Liver (tissue), 9 donors: Measurements from ENCODE around the gene PDE4D. TPM values are rescaled to one million over a fixed set of nuclear protein-coding genes. Genes with fewer than 3 reads are reported as not detected.

Source experiments
- DNase-seq: peaks from one replicate; pipeline ENCODE4 v3.0.0-alpha.2; 2017; ENCODE audit warnings: low spot score
- H3K27ac ChIP-seq, 2 donors: one replicate each; pipeline ENCODE4 v1.7.0; 2013; ENCODE audit warnings: inconsistent platforms in 2 of 2, low read length in 2 of 2, control low read depth in 1 of 2, low read depth in 1 of 2, mild to moderate bottlenecking in 1 of 2
- H3K27me3 ChIP-seq, 4 donors: one replicate each; pipeline versions ENCODE4 v1.6.1 to v1.7.0; 2013; ENCODE audit warnings: low read length in 3 of 4, inconsistent platforms in 1 of 4, mild to moderate bottlenecking in 1 of 4, moderate library complexity in 1 of 4; ENCODE audit not compliant: control insufficient read depth in 4 of 4, insufficient read depth in 4 of 4
- H3K36me3 ChIP-seq, 4 donors: one replicate each; pipeline versions ENCODE4 v1.6.1 to v1.7.0; 2013; ENCODE audit warnings: low read length in 3 of 4, mild to moderate bottlenecking in 3 of 4, low read depth in 1 of 4, moderate library complexity in 1 of 4; ENCODE audit not compliant: control insufficient read depth in 4 of 4, insufficient read depth in 3 of 4
- H3K4me1 ChIP-seq, 4 donors: one replicate each; pipeline versions ENCODE4 v1.6.1 to v1.7.0; 2013; ENCODE audit warnings: low read length in 3 of 4, mild to moderate bottlenecking in 3 of 4, moderate library complexity in 1 of 4; ENCODE audit not compliant: control insufficient read depth in 4 of 4, insufficient read depth in 4 of 4
- H3K4me3 ChIP-seq, 3 donors: one replicate each; pipeline versions ENCODE4 v1.6.1 to v1.7.0; 2013; ENCODE audit warnings: low read length in 3 of 3, control low read depth in 1 of 3, low read depth in 1 of 3, mild to moderate bottlenecking in 1 of 3
- H3K9ac ChIP-seq, 2 donors: one replicate each; pipeline ENCODE4 v1.7.0; 2013; ENCODE audit warnings: low read length in 2 of 2, mild to moderate bottlenecking in 2 of 2, moderate library complexity in 2 of 2, control low read depth in 1 of 2, low read depth in 1 of 2
- H3K9me3 ChIP-seq, 4 donors: one replicate each; pipeline versions ENCODE4 v1.6.1 to v1.7.0; 2013; ENCODE audit warnings: low read length in 3 of 4; ENCODE audit not compliant: control insufficient read depth in 4 of 4
- ATF3 ChIP-seq: IDR thresholded peaks from 2 replicates; pipeline ENCODE4 v1.6.1; 2016; ENCODE audit warnings: antibody characterized with exemption
- EGR1 ChIP-seq, 2 donors: IDR thresholded peaks; 2 replicates each; pipeline ENCODE4 v1.6.1; 2016 to 2018; ENCODE audit warnings: antibody characterized with exemption in 2 of 2, low read depth in 2 of 2
- FOXA1 ChIP-seq: IDR thresholded peaks from 2 replicates; pipeline ENCODE4 v1.6.1; 2016; ENCODE audit warnings: antibody characterized with exemption
- GABPA ChIP-seq, 2 donors: IDR thresholded peaks in 1 of 2; conservative IDR thresholded peaks in 1 of 2; 2 replicates each; pipeline ENCODE4 v1.6.1; 2016; ENCODE audit warnings: antibody characterized with exemption in 2 of 2, mild to moderate bottlenecking in 1 of 2, moderate library complexity in 1 of 2
- HNF4A ChIP-seq, 2 donors: conservative IDR thresholded peaks; 2 replicates each; pipeline ENCODE4 v1.6.1; 2016; ENCODE audit warnings: antibody characterized with exemption in 2 of 2, mild to moderate bottlenecking in 2 of 2
- HNF4G ChIP-seq: IDR thresholded peaks from 2 replicates; pipeline ENCODE4 v1.6.1; 2016; ENCODE audit warnings: antibody characterized with exemption
- JUND ChIP-seq, 2 donors: IDR thresholded peaks; 2 replicates each; pipeline ENCODE4 v1.6.1; 2016; ENCODE audit warnings: antibody characterized with exemption in 2 of 2
- NR2F2 ChIP-seq: IDR thresholded peaks from 2 replicates; pipeline ENCODE4 v1.6.1; 2016; ENCODE audit warnings: antibody characterized with exemption
- RAD21 ChIP-seq, 2 donors: IDR thresholded peaks; 2 replicates each; pipeline ENCODE4 v1.6.1; 2016; ENCODE audit warnings: antibody characterized with exemption in 2 of 2, mild to moderate bottlenecking in 2 of 2
- REST ChIP-seq: IDR thresholded peaks from 2 replicates; pipeline ENCODE4 v1.6.1; 2016; ENCODE audit warnings: antibody characterized with exemption, mild to moderate bottlenecking
- RXRA ChIP-seq, 2 donors: IDR thresholded peaks; 2 replicates each; pipeline ENCODE4 v1.6.1; 2017 to 2018; ENCODE audit warnings: antibody characterized with exemption in 2 of 2, mild to moderate bottlenecking in 1 of 2
- SP1 ChIP-seq: IDR thresholded peaks from 2 replicates; pipeline ENCODE4 v1.6.1; 2018; ENCODE audit warnings: antibody characterized with exemption, mild to moderate bottlenecking
- TAF1 ChIP-seq: conservative IDR thresholded peaks from 2 replicates; pipeline ENCODE4 v1.6.1; 2016; ENCODE audit warnings: antibody characterized with exemption, mild to moderate bottlenecking
- YY1 ChIP-seq: IDR thresholded peaks from 2 replicates; pipeline ENCODE4 v1.6.1; 2016; ENCODE audit warnings: antibody characterized with exemption, mild to moderate bottlenecking
- WGBS: extraction: QIAGEN DNeasy Blood & Tissue Kit; methylation state at CpG from one replicate; pipeline ENCODE4 v1.1.7; 2013; 5-methylcytosine and 5-hydroxymethylcytosine counted together
- polyA plus RNA-seq, 2 donors: library from polyadenylated mRNA; stranded (reverse) in 1 of 2; unstranded in 1 of 2; fragments of 200-250 nt in 1 of 2; fragments of >200 nt in 1 of 2; fragmentation: Nextera tagmentation in 1 of 2; extraction: Ambion mirVana in 1 of 2; gene quantifications; one replicate each; pipeline versions ENCODE4 v1.2.1 to v1.2.3, GENCODE V29; 2013 to 2015
- total RNA-seq, 2 donors: library from RNA; depleted of rRNA; stranded (reverse); fragments of >200 nt; gene quantifications; one replicate each; pipeline ENCODE4 v1.2.3, GENCODE V29; 2014
- TF ChIP-seq, protein P1 (sequence below): IDR thresholded peaks from 2 replicates; pipeline ENCODE4 v1.6.1; 2016; ENCODE audit warnings: antibody characterized with exemption
- TF ChIP-seq, protein P2 (sequence below): fragments of 150-350 bp; IDR thresholded peaks from 2 replicates; pipeline ENCODE4 v1.5.1; 2017; ENCODE audit warnings: improper control_type of control experiment, low read depth, low read length; ENCODE audit not compliant: missing input control
- TF ChIP-seq, protein P3 (sequence below): IDR thresholded peaks from 2 replicates; pipeline ENCODE4 v1.6.1; 2016; ENCODE audit warnings: antibody characterized with exemption
- donor health status: healthy.
- donor health status: healthy.
- donor health status: healthy.
- donor health status: healthy.
- donor health status: healthy.

The PDE4D gene
- total and polyA plus RNA-seq, 4 donors: 0.67 to 11.9 (median 6.5) TPM

DNA sequence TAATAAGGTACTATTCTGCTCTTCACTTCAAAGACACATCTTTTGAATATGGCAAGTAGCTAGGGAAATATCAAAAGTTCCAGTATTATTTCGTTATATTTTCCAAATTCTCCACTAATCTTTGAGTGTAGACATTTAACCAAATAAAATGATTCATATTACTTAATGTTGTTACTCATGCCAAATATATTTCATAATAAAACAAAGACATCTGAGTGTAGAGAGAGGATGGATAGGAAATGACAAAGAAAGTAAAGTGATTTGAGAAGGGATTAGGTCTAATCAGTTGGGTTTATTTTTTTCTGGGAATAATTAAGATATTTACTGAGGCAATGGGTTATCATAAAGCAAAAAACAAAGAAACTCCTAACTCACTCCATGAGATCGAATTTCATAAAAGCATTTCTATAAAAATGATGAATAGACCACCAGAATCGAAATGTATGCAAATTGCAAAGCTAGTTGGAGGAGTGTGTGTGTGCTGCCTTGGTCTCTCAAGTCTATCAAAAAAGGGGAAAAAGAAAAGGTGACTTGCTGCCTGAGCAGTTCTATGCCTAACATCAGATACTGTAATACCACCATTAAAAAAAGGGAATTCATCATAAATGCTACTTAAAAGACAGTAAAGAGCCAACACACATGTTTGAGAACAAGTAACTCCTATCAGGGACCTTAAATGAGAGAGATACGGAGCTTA lies 255.5 kb downstream of the PDE4D start:
- Histone ChIP-seq H3K36me3 (no peaks in the 10 kb centered on the region), H3K4me3 (no peak overlapping the region), H3K4me1 (no peaks in the 10 kb centered on the region), H3K9ac (no peak overlapping the region), H3K27me3 (no peaks in the 10 kb centered on the region), H3K9me3 (no peaks in the 10 kb centered on the region), H3K27ac (no peak overlapping the region)
- 87% methylated on average over 4 of the region's 4 CpGs for WGBS
- DNase-seq: no peak
- TF ChIP-seq, protein P1, sequence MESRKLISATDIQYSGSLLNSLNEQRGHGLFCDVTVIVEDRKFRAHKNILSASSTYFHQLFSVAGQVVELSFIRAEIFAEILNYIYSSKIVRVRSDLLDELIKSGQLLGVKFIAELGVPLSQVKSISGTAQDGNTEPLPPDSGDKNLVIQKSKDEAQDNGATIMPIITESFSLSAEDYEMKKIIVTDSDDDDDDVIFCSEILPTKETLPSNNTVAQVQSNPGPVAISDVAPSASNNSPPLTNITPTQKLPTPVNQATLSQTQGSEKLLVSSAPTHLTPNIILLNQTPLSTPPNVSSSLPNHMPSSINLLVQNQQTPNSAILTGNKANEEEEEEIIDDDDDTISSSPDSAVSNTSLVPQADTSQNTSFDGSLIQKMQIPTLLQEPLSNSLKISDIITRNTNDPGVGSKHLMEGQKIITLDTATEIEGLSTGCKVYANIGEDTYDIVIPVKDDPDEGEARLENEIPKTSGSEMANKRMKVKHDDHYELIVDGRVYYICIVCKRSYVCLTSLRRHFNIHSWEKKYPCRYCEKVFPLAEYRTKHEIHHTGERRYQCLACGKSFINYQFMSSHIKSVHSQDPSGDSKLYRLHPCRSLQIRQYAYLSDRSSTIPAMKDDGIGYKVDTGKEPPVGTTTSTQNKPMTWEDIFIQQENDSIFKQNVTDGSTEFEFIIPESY: no peak
- TF ChIP-seq RAD21 (IDR thresholded peaks at IDR 0.05) (no peak), YY1 (no peak), HNF4A (conservative IDR thresholded peaks at IDR 0.05) (no peak), FOXA1 (no peak), HNF4G (no peak), SP1 (no peak)

DNA sequence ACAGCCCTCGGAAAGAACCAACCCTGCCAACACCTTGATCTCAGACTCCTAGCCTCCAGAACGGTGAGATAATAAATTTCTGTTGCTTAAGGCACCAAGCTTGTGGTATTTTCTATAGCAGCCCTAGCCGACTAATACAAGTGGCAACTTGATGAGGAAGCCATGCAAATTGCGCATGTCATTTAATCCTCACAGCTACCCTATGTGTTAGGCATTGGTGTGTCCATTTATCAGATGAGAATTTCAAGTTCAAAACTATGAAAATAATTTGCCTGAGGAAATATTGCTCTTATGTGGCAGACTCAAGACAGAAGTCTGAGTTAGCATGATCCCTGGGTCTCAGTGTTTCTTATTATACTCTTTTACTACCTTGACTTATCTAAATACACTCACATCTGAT lies 264.0 kb downstream of the PDE4D start:
- 94% methylated on average over 4 of the region's 4 CpGs for WGBS
- no peaks in the 10 kb centered on the region for H3K4me1 ChIP-seq
- H3K4me3 ChIP-seq: no peak overlapping the region
- H3K9me3 ChIP-seq: no peaks in the 10 kb centered on the region
- H3K9ac ChIP-seq: no peak overlapping the region
- H3K27ac ChIP-seq: no peak overlapping the region
- no peak for DNase-seq
- no peak for TF ChIP-seq NR2F2
- no peak for TF ChIP-seq HNF4A (conservative IDR thresholded peaks at IDR 0.05)
- TF ChIP-seq ATF3: no peak
- no peak for TF ChIP-seq HNF4G
- no peak for TF ChIP-seq SP1
- TF ChIP-seq YY1: no peak
- TF ChIP-seq, protein P2, sequence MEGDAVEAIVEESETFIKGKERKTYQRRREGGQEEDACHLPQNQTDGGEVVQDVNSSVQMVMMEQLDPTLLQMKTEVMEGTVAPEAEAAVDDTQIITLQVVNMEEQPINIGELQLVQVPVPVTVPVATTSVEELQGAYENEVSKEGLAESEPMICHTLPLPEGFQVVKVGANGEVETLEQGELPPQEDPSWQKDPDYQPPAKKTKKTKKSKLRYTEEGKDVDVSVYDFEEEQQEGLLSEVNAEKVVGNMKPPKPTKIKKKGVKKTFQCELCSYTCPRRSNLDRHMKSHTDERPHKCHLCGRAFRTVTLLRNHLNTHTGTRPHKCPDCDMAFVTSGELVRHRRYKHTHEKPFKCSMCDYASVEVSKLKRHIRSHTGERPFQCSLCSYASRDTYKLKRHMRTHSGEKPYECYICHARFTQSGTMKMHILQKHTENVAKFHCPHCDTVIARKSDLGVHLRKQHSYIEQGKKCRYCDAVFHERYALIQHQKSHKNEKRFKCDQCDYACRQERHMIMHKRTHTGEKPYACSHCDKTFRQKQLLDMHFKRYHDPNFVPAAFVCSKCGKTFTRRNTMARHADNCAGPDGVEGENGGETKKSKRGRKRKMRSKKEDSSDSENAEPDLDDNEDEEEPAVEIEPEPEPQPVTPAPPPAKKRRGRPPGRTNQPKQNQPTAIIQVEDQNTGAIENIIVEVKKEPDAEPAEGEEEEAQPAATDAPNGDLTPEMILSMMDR: no peak
- TF ChIP-seq FOXA1: no peak
- TF ChIP-seq EGR1 (IDR thresholded peaks at IDR 0.05; ENCODE audit: low read depth in 2 of 2): no peak
- no peak for TF ChIP-seq JUND (IDR thresholded peaks at IDR 0.05)
- no peak for TF ChIP-seq TAF1
- TF ChIP-seq, protein P1: no peak
- TF ChIP-seq, protein P3, sequence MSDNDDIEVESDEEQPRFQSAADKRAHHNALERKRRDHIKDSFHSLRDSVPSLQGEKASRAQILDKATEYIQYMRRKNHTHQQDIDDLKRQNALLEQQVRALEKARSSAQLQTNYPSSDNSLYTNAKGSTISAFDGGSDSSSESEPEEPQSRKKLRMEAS: no peak
- no peak for TF ChIP-seq RAD21 (IDR thresholded peaks at IDR 0.05)
- no peak for TF ChIP-seq RXRA (IDR thresholded peaks at IDR 0.05)
- no peak for TF ChIP-seq REST
- no peak for TF ChIP-seq GABPA (IDR thresholded peaks at IDR 0.05 in 1 of 2, conservative IDR thresholded peaks at IDR 0.05 in 1 of 2)
- no peaks in the 10 kb centered on the region for H3K27me3 ChIP-seq
- H3K36me3 ChIP-seq: no peaks in the 10 kb centered on the region
